ENCODE measurements around the gene LRRC27.
A peak's percentile ranks its signal among the peaks of the same experiment; 100 is the strongest.

LRRC27 gene

GRCh38 chr10:132390921-132391675, 59.1 kb downstream of the LRRC27 start:
- no peak for DNase-seq (ENCODE audit: low read depth in 2 of 2)

- no peak for DNase-seq (ENCODE audit: low read depth in 2 of 2)
Observed at GRCh38 chr10:132391676-132392020, 59.7 kb downstream of the LRRC27 start.

GRCh38 chr10:132392184-132392800, 60.3 kb downstream of the LRRC27 start:
- DNase-seq (ENCODE audit: low read depth in 2 of 2) = no peak

GRCh38 chr10:132392811-132393694, 61.1 kb downstream of the LRRC27 start:
- DNase-seq (ENCODE audit: low read depth in 2 of 2) = no peak

GRCh38 chr10:132393695-132394181, 61.7 kb downstream of the LRRC27 start:
- no peak for DNase-seq (ENCODE audit: low read depth in 2 of 2)

GRCh38 chr10:132394201-132394811, 62.3 kb downstream of the LRRC27 start:
- no peak for DNase-seq (ENCODE audit: low read depth in 2 of 2)

GRCh38 chr10:132394936-132395703, 63.1 kb downstream of the LRRC27 start:
- no peak for DNase-seq (ENCODE audit: low read depth in 2 of 2)

GRCh38 chr10:132395704-132396493, 63.9 kb downstream of the LRRC27 start:
- DNase-seq (ENCODE audit: low read depth in 2 of 2) = no peak

- DNase-seq (ENCODE audit: low read depth in 2 of 2) = no peak
Observed at GRCh38 chr10:132396494-132397035, 64.6 kb downstream of the LRRC27 start.

GRCh38 chr10:132397036-132397541, 65.1 kb downstream of the LRRC27 start, which contains the start of gene PWWP2B:
TSS of gene PWWP2B (plus strand) at chr10:132397200. CDS start at chr10:132397227, 27 bp downstream.
- DNase-seq (ENCODE audit: low read depth in 2 of 2) = no peak

GRCh38 chr10:132397671-132398565, 65.9 kb downstream of the LRRC27 start:
- DNase-seq (ENCODE audit: low read depth in 2 of 2) = peak in 1 of 2 donors; percentile 38

GRCh38 chr10:132398566-132398991, 66.6 kb downstream of the LRRC27 start:
- no peak for DNase-seq (ENCODE audit: low read depth in 2 of 2)

GRCh38 chr10:132399117-132400035, 67.4 kb downstream of the LRRC27 start:
- no peak for DNase-seq (ENCODE audit: low read depth in 2 of 2)

GRCh38 chr10:132400041-132400546, 68.1 kb downstream of the LRRC27 start:
- DNase-seq (ENCODE audit: low read depth in 2 of 2) = no peak

- no peak for DNase-seq (ENCODE audit: low read depth in 2 of 2)
Observed at GRCh38 chr10:132400547-132401151, 68.7 kb downstream of the LRRC27 start.

GRCh38 chr10:132401401-132402118, 69.6 kb downstream of the LRRC27 start:
- no peak for DNase-seq (ENCODE audit: low read depth in 2 of 2)
